Ishikawa (cell line): ENCODE results near the gene SLC27A4.

Experiments
- CEBPB ChIP-seq: IDR thresholded peaks from 2 replicates; pipeline ENCODE4 v1.6.1; 2012
- CREB1 ChIP-seq: IDR thresholded peaks from 2 replicates; pipeline ENCODE4 v1.6.1; 2012; ENCODE audit warnings: low read depth
- EGR1 ChIP-seq: IDR thresholded peaks from 2 replicates; pipeline ENCODE4 v1.6.1; 2012
- EP300 ChIP-seq: IDR thresholded peaks from 2 replicates; pipeline ENCODE4 v1.6.1; 2012; ENCODE audit warnings: borderline replicate concordance
- FOXM1 ChIP-seq: IDR thresholded peaks from 2 replicates; pipeline ENCODE4 v1.6.1; 2012; ENCODE audit warnings: low read depth, borderline replicate concordance
- MAX ChIP-seq: IDR thresholded peaks from 2 replicates; pipeline ENCODE4 v1.6.1; 2012
- NFIC ChIP-seq: IDR thresholded peaks from 2 replicates; pipeline ENCODE4 v1.6.1; 2012
- RAD21 ChIP-seq: IDR thresholded peaks from 2 replicates; pipeline ENCODE4 v1.6.1; 2012; ENCODE audit warnings: low read depth
- REST ChIP-seq: IDR thresholded peaks from 2 replicates; pipeline ENCODE4 v1.6.1; 2012; ENCODE audit warnings: low read depth, mild to moderate bottlenecking
- TAF1 ChIP-seq: IDR thresholded peaks from 2 replicates; pipeline ENCODE4 v1.6.1; 2012; ENCODE audit warnings: low read depth, mild to moderate bottlenecking
- TCF12 ChIP-seq: IDR thresholded peaks from 2 replicates; pipeline ENCODE4 v1.6.1; 2012; ENCODE audit warnings: low read depth
- TEAD4 ChIP-seq: IDR thresholded peaks from 2 replicates; pipeline ENCODE4 v1.6.1; 2012
- USF1 ChIP-seq: IDR thresholded peaks from 2 replicates; pipeline ENCODE4 v1.6.1; 2012
- YY1 ChIP-seq: IDR thresholded peaks from 2 replicates; pipeline ENCODE4 v1.6.1; 2012; ENCODE audit warnings: low read depth
- ZBTB7A ChIP-seq: IDR thresholded peaks from 2 replicates; pipeline ENCODE4 v1.6.1; 2012; ENCODE audit warnings: low read depth

Gene SLC27A4

GRCh38 chr9:128362774-128363173 is 22.4 kb downstream of the SLC27A4 start:
- TF ChIP-seq RAD21 (no peak), CEBPB (no peak), FOXM1 (no peak), TEAD4 (no peak), CREB1 (no peak), TAF1 (no peak)

GRCh38 chr9:128365525-128365924 is 25.2 kb downstream of the SLC27A4 start:
- TF ChIP-seq REST: no peak
- TF ChIP-seq EP300: no peak
- no peak for TF ChIP-seq EGR1
- TF ChIP-seq ZBTB7A: no peak
- TF ChIP-seq TCF12: no peak
- no peak for TF ChIP-seq RAD21
- TF ChIP-seq FOXM1: no peak
- no peak for TF ChIP-seq NFIC
- no peak for TF ChIP-seq TAF1
- no peak for TF ChIP-seq TEAD4
- TF ChIP-seq USF1: no peak
- TF ChIP-seq YY1: no peak
- no peak for TF ChIP-seq CEBPB
- TF ChIP-seq MAX: no peak
- no peak for TF ChIP-seq CREB1

GRCh38 chr9:128369024-128369706 is 28.8 kb downstream of the SLC27A4 start:
- TF ChIP-seq ZBTB7A (no peak), MAX (no peak), USF1 (no peak), TCF12 (no peak), TEAD4 (no peak), NFIC (no peak), CEBPB (no peak), EP300 (no peak), RAD21 (no peak), CREB1 (no peak), TAF1 (no peak), FOXM1 (no peak), REST (no peak), YY1 (no peak), EGR1 (no peak)

GRCh38 chr9:128370367-128370751 is 30.0 kb downstream of the SLC27A4 start:
- no peak for TF ChIP-seq YY1
- no peak for TF ChIP-seq CEBPB
- no peak for TF ChIP-seq RAD21
- TF ChIP-seq FOXM1: no peak
- TF ChIP-seq MAX: no peak
- TF ChIP-seq REST: no peak
- TF ChIP-seq ZBTB7A: no peak
- no peak for TF ChIP-seq TAF1
- TF ChIP-seq CREB1: no peak
- TF ChIP-seq TCF12: no peak
- no peak for TF ChIP-seq TEAD4
